ENCODE results near the gene CCPG1.
A peak's percentile ranks its signal among the peaks of the same experiment; 100 is the strongest.

Gene CCPG1

DNA sequence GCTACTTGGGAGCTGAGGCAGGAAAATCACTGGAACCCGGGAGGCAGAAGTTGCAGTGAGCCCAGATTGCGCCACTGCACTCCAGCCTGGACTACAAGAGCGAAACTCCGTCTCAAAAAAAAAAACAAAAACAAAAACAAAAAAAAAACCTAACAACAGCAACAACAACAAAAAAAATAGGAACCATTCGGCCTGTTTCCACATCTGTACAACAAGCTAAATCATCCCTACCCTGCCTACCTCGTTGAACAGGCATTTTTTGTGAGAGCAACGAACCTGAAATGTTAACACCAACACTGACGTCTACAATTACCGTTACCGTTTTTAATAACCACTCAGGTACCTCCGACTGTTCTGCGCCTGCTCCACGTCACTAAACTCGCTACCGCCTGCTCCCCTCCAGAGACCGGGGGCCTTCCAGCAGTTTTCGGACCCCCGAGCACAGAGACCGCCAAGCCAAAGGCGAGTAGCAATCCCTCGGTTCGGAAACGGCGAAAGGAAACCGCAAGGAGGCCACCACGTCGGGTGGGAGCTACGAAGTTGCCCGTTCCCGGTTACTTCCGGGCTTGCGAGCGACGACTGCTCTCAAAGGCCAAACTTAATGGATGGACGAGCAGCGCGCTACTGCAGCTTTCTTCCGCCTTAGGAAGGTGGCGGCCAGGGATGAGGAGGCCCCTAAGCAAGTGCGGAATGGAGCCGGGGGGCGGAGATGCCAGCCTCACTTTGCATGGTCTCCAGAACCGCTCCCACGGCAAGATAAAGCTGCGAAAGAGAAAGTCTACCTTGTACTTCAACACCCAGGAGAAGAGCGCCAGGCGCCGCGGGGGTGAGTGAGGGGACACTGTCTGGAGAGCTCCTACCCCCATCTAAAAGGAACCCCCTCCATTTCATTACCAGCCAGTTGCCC is 89.3 kb downstream of the CCPG1 start, which contains the start of the genes PIGB and PIGBOS1:
Gene PIGB, plus strand, starts transcription at position 635 of the 907 bp plus-strand sequence. Its CDS starts 29 bp downstream, at position 664.
Gene PIGBOS1, minus strand, starts transcription at position 536 of the 907 bp plus-strand sequence. CDS start 1,331 bp downstream, outside the sequence.
- DNase-seq = peak; percentile 72 to 80
